GM10847 (cell line): Measurements from ENCODE around the gene PGF.

Experiments
- POLR2A ChIP-seq: IDR thresholded peaks from 2 replicates; pipeline ENCODE4 v1.6.1; 2011; ENCODE audit not compliant: insufficient read length; ENCODE audit errors: extremely low read depth

The PGF gene

GRCh38 chr14:74965486-74966153 is 10.2 kb upstream of the PGF start:
- no peak for TF ChIP-seq POLR2A

- no peak for TF ChIP-seq POLR2A
Observed at GRCh38 chr14:74964787-74965485, 9.5 kb upstream of the PGF start.

DNA sequence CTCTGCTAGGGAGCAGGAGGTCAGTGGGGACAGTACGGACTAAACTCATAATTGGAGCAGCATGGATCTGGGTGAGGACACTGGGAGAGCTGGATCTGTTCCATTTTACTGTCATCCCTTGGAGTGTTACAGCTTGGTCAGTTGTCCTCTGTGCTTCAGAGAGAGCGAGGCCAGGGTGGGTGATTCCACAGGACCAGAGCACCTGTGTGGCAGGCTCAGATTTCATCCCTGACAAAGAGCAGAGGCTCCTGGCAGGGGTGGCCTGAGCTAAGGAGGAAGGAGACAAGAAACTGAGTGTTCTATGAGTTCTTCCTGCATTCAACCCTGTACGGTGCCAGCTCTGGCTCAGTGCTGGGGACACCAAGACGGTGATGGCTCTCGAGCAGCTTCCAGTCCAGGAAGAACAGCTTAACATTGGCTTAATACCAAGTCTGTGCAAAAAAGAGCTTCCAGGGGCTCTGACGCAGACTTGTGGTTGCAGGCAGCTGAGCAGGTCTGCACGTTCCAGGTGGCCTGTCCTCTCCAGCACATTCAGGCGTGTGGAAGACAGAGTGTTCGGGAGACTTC is 8.4 kb upstream of the PGF start:
- no peak for TF ChIP-seq POLR2A

DNA sequence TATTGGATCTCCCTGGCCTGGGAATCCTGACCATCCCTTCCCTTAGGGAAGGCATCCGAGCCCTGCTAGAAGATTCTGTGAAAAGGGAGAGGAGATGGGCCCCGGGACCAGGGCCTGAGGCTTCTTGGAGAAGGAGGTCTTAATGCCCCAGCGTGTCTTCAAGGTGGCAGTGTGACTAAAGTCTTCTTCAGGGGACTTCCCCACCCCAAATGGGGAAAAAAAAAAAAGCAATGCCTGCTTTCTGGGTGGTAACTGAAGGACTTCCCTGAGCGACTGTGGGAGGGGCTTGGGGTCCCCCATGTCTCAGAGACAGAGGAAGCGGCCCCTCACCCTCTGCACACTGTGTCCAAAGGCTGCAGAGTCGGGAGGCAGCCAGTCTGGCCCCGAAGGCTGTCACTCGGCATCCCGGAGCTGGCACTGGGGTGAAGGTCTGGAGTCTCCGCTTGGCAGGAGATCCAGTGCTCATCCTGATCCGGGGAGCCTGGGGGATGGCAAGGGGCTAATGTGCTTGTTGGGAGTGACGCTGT is 7.8 kb upstream of the PGF start:
- TF ChIP-seq POLR2A, result no peak

- no peak for TF ChIP-seq POLR2A
Observed at GRCh38 chr14:74962493-74962892, 7.1 kb upstream of the PGF start.

GRCh38 chr14:74962046-74962445 is 6.6 kb upstream of the PGF start:
- TF ChIP-seq POLR2A, result no peak

- TF ChIP-seq POLR2A, result no peak
Observed at GRCh38 chr14:74961238-74961911, 6.0 kb upstream of the PGF start.

GRCh38 chr14:74960736-74961135 is 5.3 kb upstream of the PGF start:
- no peak for TF ChIP-seq POLR2A

DNA sequence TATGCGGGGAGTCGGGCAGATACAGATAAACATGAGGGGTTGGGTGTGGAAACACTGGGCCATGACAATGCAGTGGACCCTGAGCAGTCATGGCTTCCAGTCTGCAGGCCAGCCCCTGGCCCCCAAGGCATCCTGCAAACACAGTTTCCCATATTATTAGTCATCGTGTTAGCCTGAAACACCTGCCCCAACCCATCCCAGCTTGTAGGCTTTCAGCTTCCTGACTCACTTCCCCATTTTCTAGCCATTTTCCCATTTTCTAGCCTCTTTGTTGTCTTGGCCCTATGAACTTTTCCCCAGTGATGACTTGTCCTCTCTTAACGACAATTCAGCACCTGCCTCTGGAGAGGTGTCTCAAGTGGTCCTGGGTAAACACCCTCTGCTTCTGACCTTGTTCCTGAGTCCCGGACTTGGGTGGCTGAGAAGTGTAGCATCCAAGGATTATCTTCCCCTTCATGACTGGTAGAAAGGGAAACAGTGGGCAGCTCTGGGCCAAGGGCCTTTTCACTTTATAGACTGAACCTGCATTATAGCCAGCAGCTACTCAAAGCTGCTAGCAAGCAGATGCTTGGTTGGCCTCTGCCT is 4.3 kb upstream of the PGF start:
- TF ChIP-seq POLR2A, result no peak

DNA sequence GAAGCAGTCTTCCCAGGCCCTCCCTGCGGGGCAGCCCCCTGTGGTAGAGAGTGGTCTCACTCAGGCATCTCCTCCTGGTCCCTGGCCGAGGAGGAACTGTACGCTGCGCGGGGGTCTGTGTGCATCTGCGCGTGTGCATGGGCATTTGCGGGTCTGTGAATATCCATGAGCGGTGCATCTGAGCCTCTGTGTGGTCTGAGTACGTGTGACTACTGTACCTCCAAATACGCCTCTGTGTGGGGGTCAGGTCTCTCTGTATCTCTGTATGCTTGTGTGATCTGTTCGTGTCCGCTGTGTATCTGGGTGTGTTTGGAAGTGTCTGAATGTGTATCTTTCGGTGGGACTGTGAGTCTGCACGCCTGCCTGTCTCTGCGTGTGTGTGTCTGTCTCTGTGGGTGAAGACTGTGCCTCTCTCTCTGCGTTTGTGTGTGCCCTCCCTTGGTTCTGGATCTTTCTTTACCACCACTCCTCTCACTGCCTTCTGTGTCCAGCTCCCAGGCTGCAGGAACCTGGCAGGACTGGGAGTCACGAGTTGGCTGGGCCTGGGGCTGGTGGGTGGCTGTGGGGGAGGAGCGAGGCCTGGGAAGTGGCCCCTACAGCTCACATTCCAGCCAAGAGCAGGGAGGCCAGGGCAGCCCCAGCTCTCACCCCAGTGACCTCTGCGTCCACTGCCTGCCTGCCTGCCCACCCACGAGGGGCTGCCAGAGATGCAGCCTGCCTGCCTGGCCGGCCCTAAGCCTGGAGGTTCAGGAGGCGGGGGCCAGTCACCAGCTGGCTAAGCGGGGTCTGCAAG is 1.1 kb upstream of the PGF start:
- TF ChIP-seq POLR2A, result no peak

DNA sequence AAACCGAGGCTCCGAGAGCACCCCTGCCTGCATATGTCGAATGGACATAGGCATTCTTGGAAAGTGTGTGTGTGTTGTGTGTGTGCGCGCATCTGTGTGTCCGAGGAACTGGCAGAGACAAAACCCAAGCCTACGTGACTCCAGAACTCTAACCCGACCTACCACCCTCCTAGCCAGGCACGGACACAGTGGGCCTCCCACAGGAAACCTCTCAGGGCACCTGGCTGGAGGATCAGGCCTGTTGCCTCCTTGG is 556 bp upstream of the PGF start:
- no peak for TF ChIP-seq POLR2A

DNA sequence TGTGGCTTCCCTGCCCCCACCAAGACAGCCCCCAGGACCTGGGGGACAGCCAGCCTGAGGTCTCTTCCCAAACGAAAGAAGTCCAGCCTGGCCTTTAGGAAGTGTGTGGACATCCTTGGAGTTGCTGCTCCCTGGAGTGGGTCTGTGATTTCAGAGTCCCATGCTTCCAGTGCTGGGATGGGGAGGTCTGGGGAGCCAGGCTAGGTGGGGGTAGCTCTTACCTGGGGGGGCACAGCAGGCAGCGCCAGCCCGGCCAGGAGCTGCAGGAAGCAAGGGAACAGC is 509 bp downstream of the PGF start:
- TF ChIP-seq POLR2A, result no peak

- TF ChIP-seq POLR2A, result no peak
Observed at GRCh38 chr14:74954232-74954946, 1.0 kb downstream of the PGF start.

DNA sequence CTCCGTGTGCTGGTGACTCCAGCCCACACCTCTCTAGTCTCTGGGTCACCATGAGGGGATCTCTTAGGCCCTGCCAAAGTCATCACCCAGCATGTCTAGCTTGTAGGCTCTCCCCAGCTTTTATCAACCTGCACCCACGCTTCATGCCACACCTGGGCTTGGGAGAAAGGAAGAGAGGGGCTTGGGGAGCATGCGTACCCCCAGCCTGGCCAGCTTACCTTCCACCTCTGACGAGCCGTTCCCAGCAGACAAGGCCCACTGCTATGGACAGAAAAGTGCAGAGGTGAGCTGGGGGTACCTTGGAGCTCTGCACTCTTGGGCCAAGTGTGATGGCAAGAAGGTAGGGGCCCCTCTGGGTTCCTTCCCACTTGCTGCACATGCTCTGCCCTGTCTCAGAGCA is 1.7 kb downstream of the PGF start:
- no peak for TF ChIP-seq POLR2A
